ENCODE results near the gene MEGF11.

Gene MEGF11

DNA sequence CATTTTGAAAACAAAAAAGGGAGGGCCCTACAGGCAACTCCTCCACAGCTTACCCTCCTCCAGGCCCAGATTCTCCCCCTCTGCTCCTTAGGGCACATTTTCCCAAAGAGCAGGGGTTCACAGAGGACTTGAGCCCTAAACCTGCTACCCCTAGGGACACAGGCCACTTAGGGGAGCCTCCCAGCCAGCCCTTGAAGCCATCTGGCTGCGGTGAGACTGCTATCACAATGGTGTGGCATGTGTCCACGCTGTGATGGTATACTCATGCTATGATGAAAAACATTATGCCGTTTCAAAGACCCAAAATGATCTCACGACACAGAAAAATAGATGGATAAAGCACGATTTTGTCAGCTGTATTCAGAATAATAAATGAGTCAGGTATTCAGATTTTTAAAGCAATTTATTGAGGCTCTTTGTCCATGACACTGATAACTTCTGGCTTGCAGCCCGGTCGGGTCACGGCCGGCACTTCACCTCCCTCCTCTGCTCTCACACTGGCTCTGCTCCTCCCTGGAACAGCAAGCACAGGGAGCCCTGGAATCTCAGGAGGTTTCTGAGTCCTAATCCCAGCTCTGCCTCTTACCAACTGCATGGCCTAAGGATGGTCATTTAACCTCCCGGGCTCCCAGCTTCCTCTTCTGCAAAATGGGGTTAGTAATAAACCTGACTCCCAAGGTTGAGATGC, 115.3 kb downstream of the MEGF11 start:
- Mint-ChIP-seq H3K27ac (no peak overlapping the region), H3K9me3 (no peaks in the 10 kb centered on the region), H3K27me3 (ENCODE audit: low read depth, poor library complexity) (peaks cover 57% of the 10 kb centered on the region), H3K4me1 (peaks cover 59% of the 10 kb centered on the region), H3K36me3 (ENCODE audit: low read depth) (no peaks in the 10 kb centered on the region), H3K4me3 (no peak overlapping the region)
- no peak for DNase-seq
- TF ChIP-seq, protein P1, sequence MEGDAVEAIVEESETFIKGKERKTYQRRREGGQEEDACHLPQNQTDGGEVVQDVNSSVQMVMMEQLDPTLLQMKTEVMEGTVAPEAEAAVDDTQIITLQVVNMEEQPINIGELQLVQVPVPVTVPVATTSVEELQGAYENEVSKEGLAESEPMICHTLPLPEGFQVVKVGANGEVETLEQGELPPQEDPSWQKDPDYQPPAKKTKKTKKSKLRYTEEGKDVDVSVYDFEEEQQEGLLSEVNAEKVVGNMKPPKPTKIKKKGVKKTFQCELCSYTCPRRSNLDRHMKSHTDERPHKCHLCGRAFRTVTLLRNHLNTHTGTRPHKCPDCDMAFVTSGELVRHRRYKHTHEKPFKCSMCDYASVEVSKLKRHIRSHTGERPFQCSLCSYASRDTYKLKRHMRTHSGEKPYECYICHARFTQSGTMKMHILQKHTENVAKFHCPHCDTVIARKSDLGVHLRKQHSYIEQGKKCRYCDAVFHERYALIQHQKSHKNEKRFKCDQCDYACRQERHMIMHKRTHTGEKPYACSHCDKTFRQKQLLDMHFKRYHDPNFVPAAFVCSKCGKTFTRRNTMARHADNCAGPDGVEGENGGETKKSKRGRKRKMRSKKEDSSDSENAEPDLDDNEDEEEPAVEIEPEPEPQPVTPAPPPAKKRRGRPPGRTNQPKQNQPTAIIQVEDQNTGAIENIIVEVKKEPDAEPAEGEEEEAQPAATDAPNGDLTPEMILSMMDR (IDR thresholded peaks at IDR 0.05): no peak

DNA sequence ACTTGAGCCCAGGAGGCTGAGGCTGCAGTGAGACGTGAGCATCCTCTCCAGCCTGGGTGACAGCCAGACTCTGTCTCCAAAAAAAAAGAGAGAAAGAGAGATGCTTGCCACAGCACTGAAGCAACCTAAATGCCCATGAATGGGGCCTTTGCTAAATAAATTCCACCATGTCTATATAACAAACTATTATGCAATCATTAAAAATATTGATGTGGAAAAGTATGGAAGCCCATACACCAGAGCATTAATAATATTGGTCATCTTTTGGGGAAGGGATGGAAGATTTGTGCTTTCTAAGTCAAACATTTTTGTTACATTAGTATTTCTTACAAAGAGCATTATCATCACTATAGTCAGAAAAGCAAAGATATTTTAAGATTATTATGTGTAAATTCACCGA, 116.6 kb downstream of the MEGF11 start:
- no peak for DNase-seq
- no peaks in the 10 kb centered on the region for H3K36me3 Mint-ChIP-seq (ENCODE audit: low read depth)
- H3K4me1 Mint-ChIP-seq: peaks cover 58% of the 10 kb centered on the region
- H3K27me3 Mint-ChIP-seq (ENCODE audit: low read depth, poor library complexity): peaks cover 54% of the 10 kb centered on the region
- H3K9me3 Mint-ChIP-seq: no peaks in the 10 kb centered on the region
- no peak overlapping the region for H3K27ac Mint-ChIP-seq
- TF ChIP-seq, protein P1 (IDR thresholded peaks at IDR 0.05): no peak
- no peak overlapping the region for H3K4me3 Mint-ChIP-seq

DNA sequence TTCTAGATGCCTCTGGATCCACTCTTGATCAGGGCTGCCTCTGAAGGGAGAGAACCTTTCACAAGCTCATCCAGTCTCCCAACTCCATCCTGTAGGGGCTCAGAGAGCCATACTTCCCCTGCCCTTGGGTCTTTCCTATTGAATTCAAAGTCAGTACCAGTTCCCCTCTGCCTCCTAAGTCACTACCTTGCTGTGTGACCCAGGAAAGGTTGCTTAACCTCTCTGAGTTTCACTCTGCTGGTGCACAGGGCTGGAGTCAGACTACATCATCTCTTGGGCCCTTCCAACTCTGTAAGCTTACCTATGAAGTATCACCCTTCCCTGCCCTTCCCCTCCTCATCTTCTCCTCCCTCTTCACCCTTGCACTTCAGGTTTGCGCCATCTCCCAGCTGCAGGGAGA, 117.9 kb downstream of the MEGF11 start:
- Mint-ChIP-seq H3K4me3 (no peak overlapping the region), H3K27ac (no peak overlapping the region), H3K4me1 (peaks cover 58% of the 10 kb centered on the region), H3K36me3 (ENCODE audit: low read depth) (no peaks in the 10 kb centered on the region), H3K27me3 (ENCODE audit: low read depth, poor library complexity) (peaks cover 51% of the 10 kb centered on the region), H3K9me3 (no peaks in the 10 kb centered on the region)
- TF ChIP-seq, protein P1 (IDR thresholded peaks at IDR 0.05): no peak
- no peak for DNase-seq

DNA sequence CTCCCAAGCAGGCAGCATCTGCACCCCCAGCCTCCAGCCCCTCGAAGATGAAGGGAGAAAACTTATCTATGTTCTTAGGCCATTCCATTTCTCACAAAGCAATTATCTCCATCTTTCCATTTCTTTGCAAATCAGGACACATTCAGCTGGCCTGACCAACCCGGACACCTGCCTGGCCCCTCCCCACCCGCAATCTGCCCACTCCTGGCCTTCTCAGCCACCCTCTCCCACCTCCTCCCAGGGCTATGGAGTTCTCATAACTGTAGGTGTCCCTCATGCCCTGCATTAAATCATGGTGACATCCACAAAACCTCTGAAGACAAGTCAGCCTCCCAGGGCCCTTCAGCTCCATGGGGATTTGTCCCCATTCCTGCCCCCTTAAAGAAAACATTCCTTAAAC, 119.3 kb downstream of the MEGF11 start:
- DNase-seq: no peak
- Mint-ChIP-seq H3K4me1 (peaks cover 53% of the 10 kb centered on the region), H3K9me3 (no peaks in the 10 kb centered on the region), H3K27ac (no peak overlapping the region), H3K36me3 (ENCODE audit: low read depth) (no peaks in the 10 kb centered on the region), H3K27me3 (ENCODE audit: low read depth, poor library complexity) (peaks cover 53% of the 10 kb centered on the region), H3K4me3 (no peak overlapping the region)
- TF ChIP-seq, protein P1 (IDR thresholded peaks at IDR 0.05): no peak

DNA sequence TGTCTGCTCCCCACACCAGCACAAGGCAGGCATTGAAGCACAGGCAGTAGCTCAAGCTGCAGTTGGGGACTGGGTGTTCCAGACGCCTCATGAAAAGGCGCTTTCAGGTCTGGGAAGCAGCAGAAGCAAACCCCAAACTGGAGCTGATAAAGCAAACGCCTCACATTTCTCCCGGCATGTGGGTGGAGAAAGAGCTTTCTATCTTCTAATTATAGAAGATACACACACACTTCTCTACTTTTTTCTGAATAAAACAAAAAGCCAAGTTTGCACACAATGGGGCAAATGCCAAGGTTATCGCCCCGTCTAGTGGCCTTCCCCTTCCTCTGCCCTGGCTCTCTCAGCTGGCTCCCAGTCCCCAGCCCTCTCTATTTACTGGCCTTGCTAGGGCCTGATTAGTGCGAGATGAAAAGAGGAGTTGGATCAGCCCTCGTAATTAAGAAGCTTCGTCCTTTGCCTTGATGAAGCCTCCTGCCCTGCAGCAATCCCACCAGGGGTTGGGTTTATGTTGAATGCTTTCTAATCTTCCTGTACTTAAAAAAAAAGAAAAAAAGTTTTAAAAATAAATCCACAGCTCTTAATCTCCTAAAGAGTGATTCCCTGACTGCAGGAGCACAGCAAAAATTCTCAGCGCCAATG, 120.2 kb downstream of the MEGF11 start:
- H3K27me3 Mint-ChIP-seq (ENCODE audit: low read depth, poor library complexity): peaks cover 57% of the 10 kb centered on the region
- DNase-seq: no peak
- no peaks in the 10 kb centered on the region for H3K36me3 Mint-ChIP-seq (ENCODE audit: low read depth)
- peaks cover 47% of the 10 kb centered on the region for H3K4me1 Mint-ChIP-seq
- H3K9me3 Mint-ChIP-seq: no peaks in the 10 kb centered on the region
- H3K4me3 Mint-ChIP-seq: no peak overlapping the region
- TF ChIP-seq, protein P1 (IDR thresholded peaks at IDR 0.05): no peak
- H3K27ac Mint-ChIP-seq: no peak overlapping the region

All from nephron progenitor cell (in vitro differentiated cells).